Measurements from ENCODE around the gene ABLIM2.

GRCh38 chr4:8041868-8042267, 116.7 kb downstream of the ABLIM2 start:
- TF ChIP-seq JUNB (IDR thresholded peaks at IDR 0.05; ENCODE audit: unreplicated experiment) (no peak), EZH2 (IDR thresholded peaks at IDR 0.05; ENCODE audit: low read depth, unreplicated experiment) (no peak), CTCF (conservative IDR thresholded peaks at IDR 0.05; ENCODE audit: low read depth in 2 of 2) (no peak), POLR2AphosphoS5 (IDR thresholded peaks at IDR 0.05; ENCODE audit: low read depth) (no peak), ZNF114 (CRISPR knock-in tag; IDR thresholded peaks at IDR 0.05) (no peak), EZH2phosphoT487 (IDR thresholded peaks at IDR 0.05; ENCODE audit: unreplicated experiment) (no peak), ZNF331 (CRISPR knock-in tag; IDR thresholded peaks at IDR 0.05; ENCODE audit: low read depth) (no peak), REST (IDR thresholded peaks at IDR 0.05; ENCODE audit: unreplicated experiment) (no peak), CREB1 (CRISPR knock-in tag; IDR thresholded peaks at IDR 0.05; ENCODE audit: low read depth) (no peak), STAT1 (IDR thresholded peaks at IDR 0.05; ENCODE audit: unreplicated experiment) (no peak)
